Activated T-cell treated with anti-CD3 and anti-CD28 coated beads, Interleukin-2, amount 50 U/mL, for 48 hours (primary cell): ENCODE measurements around the gene CALML3.
A peak's percentile ranks its signal among the peaks of the same experiment; 100 is the strongest.
"Not testable (repeated sequence)": the region's sequence is repeated elsewhere in the genome, so short reads cannot be mapped to it uniquely, and the experiment has no call there.

ENCODE experiments used
- DNase-seq, 2 experiments: peaks; one replicate each; pipeline ENCODE4 v3.0.0-alpha.2; 2020

Gene CALML3

GRCh38 chr10:5559022-5559421 lies 34.3 kb downstream of the CALML3 start:
- not testable (repeated sequence) for DNase-seq

DNA sequence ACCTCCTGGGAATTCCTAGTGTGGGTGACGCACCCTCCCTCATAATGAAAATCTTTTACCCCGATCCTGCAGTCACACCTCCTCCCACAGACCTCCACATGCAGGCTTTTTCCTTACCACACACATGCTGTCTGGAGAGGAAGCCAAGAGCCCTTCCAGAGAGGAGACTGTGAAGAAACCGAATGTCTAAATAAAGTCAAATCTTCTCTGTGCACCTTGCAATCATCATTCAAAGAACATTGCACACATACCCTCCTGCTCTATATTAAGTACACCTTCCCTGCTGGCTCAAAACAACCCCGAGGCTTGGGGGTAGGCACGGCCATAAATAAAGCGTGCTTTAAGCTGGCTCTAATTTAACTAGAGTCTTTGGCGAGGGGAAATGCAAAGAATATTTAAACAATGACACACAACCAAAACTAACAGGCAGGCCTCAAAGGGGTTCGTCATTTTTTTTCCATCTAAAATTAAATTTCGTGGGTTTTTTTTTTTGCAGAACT lies 34.9 kb downstream of the CALML3 start:
- DNase-seq, result no peak

- DNase-seq, result no peak
These were observed 35.5 kb downstream of the CALML3 start for GRCh38 chr10:5560142-5560816.

- no peak for DNase-seq
These were observed 36.3 kb downstream of the CALML3 start for GRCh38 chr10:5560817-5561703.

- no peak for DNase-seq
These were observed 37.2 kb downstream of the CALML3 start for GRCh38 chr10:5561704-5562645.

GRCh38 chr10:5563321-5563961 lies 38.7 kb downstream of the CALML3 start:
- DNase-seq, result no peak

GRCh38 chr10:5563991-5564536 lies 39.3 kb downstream of the CALML3 start:
- DNase-seq, result peak; percentile 63 to 69

DNA sequence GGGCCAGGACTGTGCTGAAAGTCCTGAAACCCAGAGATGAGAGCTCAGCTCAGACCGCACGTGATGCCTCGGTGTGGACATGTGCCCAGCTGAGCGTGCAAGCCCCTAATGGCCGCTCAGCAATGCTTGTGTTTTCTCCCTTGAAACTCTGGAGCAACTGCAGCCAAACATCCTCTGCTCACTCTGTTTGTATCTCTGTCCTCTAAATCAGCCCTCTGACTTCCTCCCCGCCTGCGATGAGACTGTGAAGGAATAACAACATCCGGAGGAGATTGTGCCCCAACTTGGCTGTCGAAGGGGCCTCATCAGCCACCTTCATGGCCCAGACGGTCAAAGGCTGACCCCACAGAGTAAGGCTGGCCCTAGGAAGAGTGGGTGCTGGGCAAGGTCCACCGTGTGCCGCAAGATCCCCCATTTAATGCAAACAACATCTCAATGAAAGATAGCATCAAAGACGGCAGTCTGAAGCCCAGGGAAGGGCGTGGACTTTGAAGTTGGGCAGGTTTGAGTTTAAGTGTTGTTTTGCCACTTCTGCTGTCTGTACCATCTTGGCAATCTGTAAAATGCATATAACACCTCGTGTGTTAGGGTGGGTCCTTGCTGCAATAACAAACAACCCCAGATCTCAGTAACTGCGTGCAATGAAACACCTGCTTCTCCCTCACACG lies 39.9 kb downstream of the CALML3 start:
- DNase-seq, result peak in 1 of 2 experiments; percentile 36

- DNase-seq, result no peak
These were observed 40.4 kb downstream of the CALML3 start for GRCh38 chr10:5565205-5565545.

GRCh38 chr10:5565671-5566581 lies 41.2 kb downstream of the CALML3 start:
- no peak for DNase-seq

GRCh38 chr10:5566614-5567013 lies 41.9 kb downstream of the CALML3 start:
- peak; percentile 61 to 65 for DNase-seq

GRCh38 chr10:5567477-5567876 lies 42.7 kb downstream of the CALML3 start:
- no peak for DNase-seq

GRCh38 chr10:5568984-5569383 lies 44.2 kb downstream of the CALML3 start:
- DNase-seq, result no peak

GRCh38 chr10:5569568-5569967 lies 44.8 kb downstream of the CALML3 start:
- DNase-seq, result no peak

GRCh38 chr10:5570007-5570655 lies 45.4 kb downstream of the CALML3 start:
- DNase-seq, result no peak

GRCh38 chr10:5570979-5571810 lies 46.4 kb downstream of the CALML3 start:
- DNase-seq, result no peak

GRCh38 chr10:5571826-5572225 lies 47.1 kb downstream of the CALML3 start:
- no peak for DNase-seq

- no peak for DNase-seq
These were observed 48.7 kb downstream of the CALML3 start for GRCh38 chr10:5573319-5573950.
